HTR-8/SVneo (cell line): ENCODE results near the gene CDK2AP2.
"Not testable (repeated sequence)": the region's sequence is repeated elsewhere in the genome, so short reads cannot be mapped to it uniquely, and the experiment has no call there.

Experiments used
- DNase-seq: peaks from one replicate; pipeline ENCODE4 v3.0.0; 2011; ENCODE audit warnings: low spot score, mixed read lengths; ENCODE audit not compliant: insufficient read length
- FAIRE-seq: peaks from 2 replicates; lab custom pipeline; 2011; peaks lifted over from hg19 to GRCh38; lab: Jason Lieb, UNC

CDK2AP2 gene

GRCh38 chr11:67525275-67525976, 17.5 kb upstream of the CDK2AP2 start:
- DNase-seq (no peak), FAIRE-seq (peak; percentile 23)

- DNase-seq (no peak), FAIRE-seq (peak; percentile 16)
Observed at GRCh38 chr11:67524480-67524808, 16.5 kb upstream of the CDK2AP2 start.

- no peak for DNase-seq
- FAIRE-seq, result no peak
Observed at GRCh38 chr11:67523556-67524479, 15.9 kb upstream of the CDK2AP2 start.

GRCh38 chr11:67522844-67523555, 15.0 kb upstream of the CDK2AP2 start, which contains the start of gene CABP2:
Gene CABP2, minus strand, starts transcription at chr11:67523446. Its CDS starts 120 bp downstream, at chr11:67523326.
- FAIRE-seq (no peak), DNase-seq (no peak)

GRCh38 chr11:67522338-67522737, 14.4 kb upstream of the CDK2AP2 start:
- FAIRE-seq (no peak), DNase-seq (no peak)

GRCh38 chr11:67521924-67522323, 14.0 kb upstream of the CDK2AP2 start:
- FAIRE-seq (peak; percentile 71), DNase-seq (no peak)

- no peak for DNase-seq
- peak; percentile 9 for FAIRE-seq
Observed at GRCh38 chr11:67520856-67521824, 13.2 kb upstream of the CDK2AP2 start.

GRCh38 chr11:67519726-67520125, 11.8 kb upstream of the CDK2AP2 start:
- DNase-seq (no peak), FAIRE-seq (no peak)

GRCh38 chr11:67517784-67518552, 10.0 kb upstream of the CDK2AP2 start:
- FAIRE-seq, result no peak
- no peak for DNase-seq

- FAIRE-seq, result peak; percentile 74
- DNase-seq, result no peak
Observed at GRCh38 chr11:67516806-67517205, 8.8 kb upstream of the CDK2AP2 start.

GRCh38 chr11:67514116-67514515, 6.2 kb upstream of the CDK2AP2 start:
- DNase-seq (no peak), FAIRE-seq (no peak)

- not testable (repeated sequence) for FAIRE-seq, DNase-seq
Observed at GRCh38 chr11:67511558-67511957, 3.6 kb upstream of the CDK2AP2 start.

- DNase-seq (no peak), FAIRE-seq (no peak)
Observed at GRCh38 chr11:67510023-67510345, 2.0 kb upstream of the CDK2AP2 start.

GRCh38 chr11:67508486-67509121, 642 bp upstream of the CDK2AP2 start:
- DNase-seq (peak; percentile 100), FAIRE-seq (no peak)

- FAIRE-seq (no peak), DNase-seq (no peak)
Observed at GRCh38 chr11:67507242-67507863, 609 bp downstream of the CDK2AP2 start.

- DNase-seq, result no peak
- no peak for FAIRE-seq
Observed at GRCh38 chr11:67506426-67507051, 1.4 kb downstream of the CDK2AP2 start.

- DNase-seq (peak; percentile 98), FAIRE-seq (peak; percentile 100)
Observed at GRCh38 chr11:67505605-67506396, 2.2 kb downstream of the CDK2AP2 start.
